Measurements from ENCODE around the gene ENKD1.

The ENKD1 gene

DNA sequence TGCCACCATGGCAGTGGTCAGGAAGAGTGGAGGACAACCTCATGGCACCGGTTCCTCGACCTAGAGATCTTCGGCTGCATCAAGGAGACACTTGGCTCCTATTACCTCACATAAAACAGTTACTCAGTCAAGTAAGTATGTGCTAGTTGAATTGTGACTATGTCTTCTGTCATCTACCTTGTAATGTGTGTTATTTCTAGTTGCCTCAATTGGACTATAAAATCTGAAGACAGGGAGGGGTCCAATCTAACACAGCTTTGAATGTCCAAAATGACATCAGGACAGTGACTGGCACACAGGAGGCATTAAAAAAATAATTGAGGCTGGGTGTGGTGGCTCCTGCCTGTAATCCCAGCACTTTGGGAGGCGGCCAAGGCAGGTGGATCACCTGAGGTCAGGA, 17.2 kb upstream of the ENKD1 start:
- in situ Hi-C loops (cut with MboI; ENCODE audit: low pct_unique_long_range_greater_than_20kb, low sequenced_read_pairs) = no loop called here
- no peak for DNase-seq

DNA sequence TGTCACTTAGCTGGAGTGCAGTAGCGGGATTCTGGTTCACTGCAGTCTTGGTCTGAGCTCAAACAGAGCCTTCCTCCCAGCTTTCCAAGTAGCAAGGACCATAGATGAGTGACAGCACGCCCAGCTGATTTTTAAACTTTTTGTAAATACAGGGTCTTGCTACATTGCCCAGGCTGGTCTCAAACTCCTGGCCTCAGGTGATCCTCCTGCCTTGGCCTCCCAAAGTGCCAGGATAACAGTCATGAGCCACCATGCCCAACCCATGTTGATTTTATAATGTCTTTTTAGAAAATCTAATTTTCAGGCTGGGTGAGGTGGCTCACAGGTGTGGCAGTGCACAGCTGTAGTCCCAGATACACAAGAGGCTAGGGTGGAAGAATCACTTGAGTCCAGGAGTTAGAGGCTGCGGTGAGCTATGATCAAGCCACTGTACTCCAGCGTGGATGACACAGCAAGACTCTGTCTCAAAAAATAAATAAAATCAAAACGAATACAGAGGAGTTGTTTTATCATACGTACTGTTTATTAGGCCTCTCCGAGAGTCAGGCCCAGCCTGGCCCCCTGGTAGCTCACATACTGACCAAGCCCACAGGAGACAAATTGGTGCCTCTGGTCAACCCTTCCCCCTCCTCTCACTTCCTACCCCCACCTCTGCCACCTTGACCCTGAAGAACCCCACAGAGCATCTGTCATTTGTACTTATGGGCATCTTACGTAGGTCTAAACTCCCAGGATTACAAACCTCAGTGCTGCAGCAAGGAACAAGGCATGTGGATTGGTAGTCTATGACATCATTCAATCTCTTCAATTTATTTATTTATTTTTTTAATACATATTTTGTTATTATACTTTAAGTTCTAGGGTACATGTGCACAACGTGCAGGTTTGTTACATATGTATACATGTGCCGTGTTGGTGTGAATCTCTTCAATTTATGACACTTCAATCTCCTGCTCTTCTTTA, 13.7 kb upstream of the ENKD1 start:
- no peak for DNase-seq
- in situ Hi-C loops (cut with MboI; ENCODE audit: low pct_unique_long_range_greater_than_20kb, low sequenced_read_pairs) = no loop called here

DNA sequence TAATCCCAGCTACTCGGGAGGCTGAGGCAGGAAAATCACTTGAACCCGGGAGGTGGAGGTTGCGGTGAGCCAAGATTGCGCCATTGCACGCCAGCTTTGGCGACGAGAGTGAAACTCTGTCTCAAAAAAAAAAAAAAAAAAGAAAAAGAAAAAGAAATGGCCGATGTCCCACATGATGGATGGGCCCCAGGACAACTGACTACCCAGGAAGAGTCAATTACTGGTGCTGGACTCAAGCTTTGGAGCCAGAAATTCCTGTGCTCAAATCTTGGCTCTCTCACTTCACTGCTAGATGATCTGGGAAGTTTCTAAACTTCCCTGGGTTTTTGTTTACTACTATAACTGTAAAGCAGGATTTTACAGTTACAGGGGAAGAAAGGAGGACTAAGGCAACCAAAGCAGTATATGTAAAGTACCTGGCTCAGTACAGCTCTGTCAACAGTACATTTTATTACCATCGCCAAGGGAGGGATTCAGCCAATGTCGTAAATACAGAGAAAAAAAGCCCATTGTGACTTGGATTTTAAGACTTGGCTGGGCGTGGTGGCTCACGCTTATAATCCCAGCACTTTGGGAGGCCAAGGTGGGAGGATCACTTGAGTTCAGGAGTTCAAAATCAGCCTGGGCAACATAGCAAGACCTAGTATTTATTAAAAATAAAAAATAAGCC, 11.9 kb upstream of the ENKD1 start:
- in situ Hi-C loops (cut with MboI; ENCODE audit: low pct_unique_long_range_greater_than_20kb, low sequenced_read_pairs) = no loop called here
- DNase-seq = no peak

DNA sequence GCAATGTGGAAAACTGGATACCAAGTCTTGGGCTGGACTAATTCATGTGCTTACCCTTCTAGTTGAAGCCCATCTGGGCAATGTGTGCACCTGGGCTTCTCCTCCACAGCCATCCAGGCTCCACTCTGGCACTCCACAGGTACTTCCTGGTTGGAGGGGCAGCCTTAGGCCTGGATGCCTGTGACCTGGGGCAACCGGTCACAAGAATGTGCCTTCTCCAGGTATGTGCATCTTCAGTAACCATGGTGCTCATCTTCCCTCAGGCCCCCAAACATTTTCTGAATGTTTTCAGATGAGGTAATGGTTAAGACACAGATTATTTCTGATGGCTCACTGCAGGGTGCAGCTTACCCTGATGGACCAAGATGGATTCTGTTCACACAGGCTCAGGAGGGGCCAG, 11.2 kb upstream of the ENKD1 start:
- DNase-seq = no peak
- in situ Hi-C loops (cut with MboI; ENCODE audit: low pct_unique_long_range_greater_than_20kb, low sequenced_read_pairs) = no loop called here

DNA sequence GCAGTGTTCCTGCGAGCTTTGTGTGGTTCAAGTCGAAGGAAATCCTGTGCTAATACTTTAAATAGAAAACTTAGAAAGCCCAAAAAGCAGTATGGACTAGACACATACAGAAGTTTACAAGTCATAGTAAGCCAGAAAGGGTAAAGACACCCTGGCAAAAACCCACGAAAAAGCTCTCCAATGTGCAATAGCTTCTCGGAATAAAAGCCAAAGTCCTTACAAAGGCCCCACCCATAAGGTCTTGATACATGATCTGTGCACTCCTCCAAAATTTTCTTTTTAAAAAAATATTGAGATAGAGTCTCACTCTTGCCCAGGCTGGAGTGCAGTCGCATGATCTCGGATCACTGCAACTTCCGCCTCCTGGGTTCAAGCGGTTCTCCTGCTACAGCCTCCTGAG, 10.4 kb upstream of the ENKD1 start:
- in situ Hi-C loops (cut with MboI; ENCODE audit: low pct_unique_long_range_greater_than_20kb, low sequenced_read_pairs) = no loop called here
- no peak for DNase-seq

DNA sequence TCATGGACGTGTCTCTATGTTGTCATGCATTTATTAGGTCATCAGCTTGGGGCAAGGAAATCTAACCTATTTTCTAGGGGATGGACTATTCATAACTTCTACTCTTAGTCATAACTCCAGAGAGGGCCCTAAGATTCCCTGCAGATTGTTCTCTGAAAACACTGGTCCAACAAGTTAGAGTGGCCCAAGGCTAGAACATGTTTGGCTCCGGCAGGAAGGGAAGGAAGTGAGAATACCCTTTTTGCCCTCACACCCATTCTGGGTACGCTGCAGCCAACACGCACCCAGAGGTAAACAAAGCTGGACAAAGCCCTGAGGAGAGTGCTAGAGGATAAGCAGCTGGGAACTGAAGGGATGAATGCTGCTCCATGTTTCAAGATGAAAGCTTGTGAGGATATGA, 10.0 kb upstream of the ENKD1 start:
- no peak for DNase-seq
- in situ Hi-C loops (cut with MboI; ENCODE audit: low pct_unique_long_range_greater_than_20kb, low sequenced_read_pairs) = no loop called here

DNA sequence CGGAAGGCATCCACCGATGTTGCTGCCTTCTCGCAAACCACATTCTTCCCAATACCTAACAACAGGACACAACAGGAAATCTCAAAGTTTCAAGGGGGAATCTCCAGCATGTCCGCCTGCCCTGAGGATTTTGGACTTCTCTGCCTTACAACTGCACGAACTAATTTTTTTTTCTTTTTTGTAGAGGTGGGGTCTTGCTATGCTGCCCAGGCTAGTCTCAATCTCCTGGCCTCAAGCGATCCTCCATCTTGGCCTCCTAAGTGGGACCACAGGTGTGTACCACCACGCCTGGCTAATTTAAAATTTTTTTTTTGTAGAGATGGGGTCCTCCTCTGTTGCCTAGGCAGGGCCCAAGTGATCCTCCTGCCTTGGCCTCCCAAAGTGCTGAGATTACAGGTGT, 9.4 kb upstream of the ENKD1 start:
- no peak for DNase-seq
- in situ Hi-C loops (cut with MboI; ENCODE audit: low pct_unique_long_range_greater_than_20kb, low sequenced_read_pairs) = no loop called here

DNA sequence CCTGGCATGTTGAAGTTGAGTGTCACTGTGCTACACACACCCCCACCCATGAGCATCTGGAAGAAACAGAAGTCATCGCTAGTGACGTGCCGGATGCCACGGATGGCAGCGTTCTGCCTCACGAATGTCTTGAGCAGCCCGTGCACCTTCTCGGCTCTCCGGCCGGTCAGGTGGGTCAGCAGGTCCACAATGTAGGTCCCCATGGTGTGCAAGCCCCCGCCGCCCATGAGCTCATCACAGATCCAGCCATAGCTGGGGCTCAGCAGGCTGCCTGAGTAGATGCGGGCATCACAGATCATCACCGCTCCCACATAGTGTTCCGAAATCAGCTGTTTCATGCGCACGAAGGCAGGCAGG, 9.0 kb upstream of the ENKD1 start:
- in situ Hi-C loops (cut with MboI; ENCODE audit: low pct_unique_long_range_greater_than_20kb, low sequenced_read_pairs) = no loop called here
- DNase-seq = no peak

DNA sequence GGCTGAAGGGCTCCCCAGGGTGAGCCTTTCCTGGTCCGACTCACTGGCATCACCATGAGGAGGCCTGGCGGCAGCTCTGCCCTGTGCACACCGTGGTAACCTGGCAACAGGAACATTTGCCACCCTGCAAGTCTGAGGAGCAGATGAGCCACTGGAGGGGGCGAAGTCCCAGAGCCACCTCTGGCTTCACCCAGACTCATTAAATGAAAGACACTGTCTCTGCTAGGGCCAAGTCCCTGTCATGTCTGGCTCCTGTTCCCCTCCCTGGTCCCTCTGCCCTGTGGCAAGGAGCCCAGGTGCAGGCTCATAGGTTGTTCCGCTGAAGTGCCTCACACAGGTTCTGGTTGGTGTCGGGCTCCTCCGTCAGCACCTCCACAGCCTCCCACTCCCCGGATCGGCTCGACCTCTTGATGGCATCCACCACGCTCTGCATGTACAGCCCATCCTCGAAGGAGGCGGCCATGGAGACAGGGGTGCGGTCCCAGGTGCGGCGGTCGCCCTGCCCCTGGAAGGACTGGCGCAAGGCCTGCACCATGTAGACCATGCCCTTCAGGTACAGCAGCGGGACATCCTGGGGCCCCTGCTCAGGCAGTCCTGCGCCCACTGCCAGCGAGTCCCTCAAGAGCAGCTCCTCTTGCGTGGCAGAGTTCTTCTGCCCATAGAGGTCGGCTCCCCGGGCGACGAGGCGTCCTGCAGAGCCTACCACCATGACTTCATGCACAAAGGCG, 8.5 kb upstream of the ENKD1 start:
- DNase-seq = no peak
- in situ Hi-C loops (cut with MboI; ENCODE audit: low pct_unique_long_range_greater_than_20kb, low sequenced_read_pairs) = no loop called here

DNA sequence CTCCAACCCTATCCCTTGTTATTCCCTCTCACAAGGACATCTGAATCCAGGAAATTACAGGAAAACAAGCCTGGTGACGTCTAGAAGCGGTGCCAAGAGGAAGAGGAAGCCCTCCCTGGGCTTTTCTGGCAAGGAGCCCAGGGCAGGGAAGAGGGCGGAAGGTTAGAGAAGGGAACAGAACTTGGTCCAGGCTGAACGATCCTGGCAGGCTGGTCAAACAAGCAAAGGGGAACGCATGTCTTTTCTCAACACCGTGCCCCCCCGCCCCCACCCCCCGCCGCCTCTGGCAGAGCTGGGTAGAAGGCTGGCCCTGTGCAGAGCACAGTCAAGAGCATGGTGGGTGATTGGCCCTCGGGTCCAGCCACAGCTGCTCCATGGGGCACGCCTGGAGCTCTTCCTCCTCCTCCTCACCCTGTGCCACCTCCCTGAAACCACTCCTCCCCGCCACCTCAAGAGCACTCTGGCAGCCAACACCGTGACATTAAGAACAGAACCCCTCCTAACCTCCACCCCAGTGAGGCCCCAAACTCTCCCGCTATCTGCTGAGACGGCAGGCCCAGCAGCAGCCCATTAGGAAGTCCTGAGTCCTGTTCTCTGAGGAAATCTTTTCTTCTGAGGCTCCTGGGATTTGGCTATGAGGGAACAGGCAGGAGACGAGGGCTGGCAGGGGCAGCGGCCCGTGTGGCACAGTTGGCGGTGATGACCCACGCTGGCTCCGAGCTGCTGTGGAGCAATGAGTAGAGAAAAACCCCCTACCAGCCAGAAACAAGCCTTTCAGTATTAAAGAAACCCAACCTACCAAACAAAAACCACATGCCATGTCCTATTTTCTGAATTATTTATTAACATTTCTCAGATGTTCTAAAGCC, 7.4 kb upstream of the ENKD1 start:
- in situ Hi-C loops (cut with MboI; ENCODE audit: low pct_unique_long_range_greater_than_20kb, low sequenced_read_pairs) = no loop called here
- peak; percentile 67 for DNase-seq

DNA sequence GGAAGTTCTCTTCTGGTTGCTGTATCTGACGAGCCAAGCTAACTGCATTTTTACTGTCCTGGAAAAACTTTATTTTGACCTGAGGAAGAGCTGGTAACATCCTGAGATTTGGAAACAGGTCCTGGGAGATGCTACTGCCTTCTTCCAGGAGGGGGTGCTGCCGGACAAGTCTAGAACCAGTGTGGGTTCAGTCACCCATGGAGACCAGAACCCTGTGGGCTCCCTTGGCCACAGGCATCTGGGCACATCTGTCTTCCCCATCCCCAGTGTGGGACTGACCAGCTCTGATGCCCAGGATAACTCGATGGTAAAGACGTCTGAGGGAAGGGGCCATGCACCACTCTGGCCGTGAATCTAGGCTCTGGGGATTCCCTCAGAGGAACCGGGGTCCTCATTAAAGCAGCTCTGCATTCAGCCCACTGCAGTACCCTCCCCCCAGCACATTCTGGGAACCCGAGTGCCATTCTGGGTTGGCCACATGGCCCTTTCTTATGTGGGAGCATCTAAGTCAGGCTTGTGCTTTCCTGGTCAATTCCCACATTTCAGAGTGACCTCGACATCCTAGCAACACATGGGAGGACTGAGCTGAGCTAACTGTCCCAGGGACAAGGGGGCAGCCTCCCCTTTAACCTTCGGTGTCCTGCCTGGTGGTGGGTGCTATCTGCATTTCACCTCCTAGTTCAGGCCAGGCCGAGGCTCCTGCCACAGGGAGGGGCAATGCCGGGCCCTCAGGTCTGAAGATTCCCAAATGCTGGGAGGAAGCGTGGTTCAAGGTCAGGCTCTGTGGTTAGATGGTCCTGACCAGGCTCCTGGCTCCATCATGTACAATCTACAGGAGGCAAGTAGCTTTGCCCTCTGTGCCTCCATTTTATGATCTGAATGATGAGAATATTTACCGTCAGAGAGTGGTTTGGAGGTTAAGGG, 6.5 kb upstream of the ENKD1 start:
- in situ Hi-C loops (cut with MboI; ENCODE audit: low pct_unique_long_range_greater_than_20kb, low sequenced_read_pairs) = no loop called here
- peak; percentile 73 for DNase-seq

DNA sequence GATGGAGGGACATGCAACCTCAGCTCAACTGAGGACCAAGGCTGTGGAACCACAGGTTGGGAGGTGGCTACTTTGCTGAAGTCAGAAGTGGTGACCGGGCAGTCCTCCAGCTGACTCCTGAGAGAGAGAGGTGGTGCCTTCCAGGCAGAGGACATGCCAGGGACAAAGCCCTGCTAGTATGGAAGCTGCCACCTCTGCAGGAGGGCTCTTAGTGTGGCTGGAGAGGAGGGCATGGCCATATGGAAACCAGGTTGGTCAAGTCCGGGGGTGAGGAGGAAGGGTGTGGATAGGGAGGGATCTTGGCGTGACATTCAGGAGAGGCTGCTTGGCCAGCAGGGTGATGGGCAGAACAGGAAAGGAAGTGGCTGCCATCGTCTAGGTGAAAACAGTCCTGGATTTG, 5.8 kb upstream of the ENKD1 start:
- in situ Hi-C loops (cut with MboI; ENCODE audit: low pct_unique_long_range_greater_than_20kb, low sequenced_read_pairs) = no loop called here
- no peak for DNase-seq

DNA sequence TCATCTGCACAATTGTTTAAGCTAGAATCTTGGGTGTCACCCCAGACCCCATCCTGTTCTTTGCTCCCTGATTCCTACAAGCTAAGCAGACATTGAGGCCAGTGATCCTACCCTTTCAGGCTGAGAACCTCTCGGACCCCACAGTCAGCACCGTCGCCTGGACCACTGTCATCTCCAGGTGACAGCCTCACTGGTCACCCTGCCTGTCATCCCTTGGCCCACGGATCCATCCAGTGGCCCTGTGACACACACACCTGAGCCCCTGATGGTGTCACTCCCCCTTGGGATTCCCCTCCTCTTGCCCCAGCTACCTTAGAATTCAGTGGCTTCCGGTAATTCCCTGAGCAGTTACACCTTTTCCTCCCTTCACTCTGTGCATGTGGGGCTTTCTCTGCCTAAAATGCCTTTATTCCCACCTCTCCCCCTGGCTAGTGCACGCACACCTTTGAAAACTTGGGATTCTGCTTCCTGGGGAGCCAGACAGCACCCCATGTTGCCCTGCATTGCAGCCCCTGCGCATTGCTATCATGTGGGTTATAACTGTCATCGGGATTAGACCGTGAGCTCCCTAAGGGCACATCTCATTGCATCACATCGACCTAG, 3.0 kb upstream of the ENKD1 start:
- DNase-seq = no peak
- in situ Hi-C loops (cut with MboI; ENCODE audit: low pct_unique_long_range_greater_than_20kb, low sequenced_read_pairs) = no loop called here

DNA sequence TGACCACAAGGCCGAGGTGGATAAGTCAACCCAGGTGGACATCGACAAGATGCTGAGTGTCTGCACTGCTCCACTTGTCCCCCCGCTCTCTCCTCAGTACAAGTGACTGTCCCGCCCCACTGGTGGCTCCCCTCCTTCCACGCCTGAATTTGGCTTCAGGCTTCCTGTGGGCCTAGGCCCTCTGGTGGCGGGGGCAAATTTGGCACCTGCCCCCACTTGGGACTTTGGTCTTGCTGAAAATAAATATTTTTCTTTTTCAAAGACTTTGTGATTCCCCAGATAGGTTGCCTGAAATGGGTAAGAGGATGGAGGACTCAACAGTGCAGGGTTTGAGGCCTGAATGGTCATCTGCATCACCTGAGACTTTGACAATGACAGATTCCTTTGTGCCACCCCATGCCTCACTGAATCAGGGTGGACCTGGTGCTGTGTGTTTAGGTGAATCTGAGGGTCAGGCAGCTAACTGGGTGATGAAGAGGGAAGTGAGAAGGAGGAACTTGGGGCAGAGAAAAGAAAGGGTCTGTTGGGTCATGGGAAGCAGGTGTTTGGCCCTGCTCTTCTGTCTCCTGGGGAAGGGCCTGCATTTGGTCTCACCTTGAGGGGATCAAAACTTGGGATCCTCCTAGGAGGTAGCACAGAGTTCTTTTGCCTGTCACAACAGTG, 2.1 kb upstream of the ENKD1 start:
- no peak for DNase-seq
- in situ Hi-C loops (cut with MboI; ENCODE audit: low pct_unique_long_range_greater_than_20kb, low sequenced_read_pairs) = no loop called here

DNA sequence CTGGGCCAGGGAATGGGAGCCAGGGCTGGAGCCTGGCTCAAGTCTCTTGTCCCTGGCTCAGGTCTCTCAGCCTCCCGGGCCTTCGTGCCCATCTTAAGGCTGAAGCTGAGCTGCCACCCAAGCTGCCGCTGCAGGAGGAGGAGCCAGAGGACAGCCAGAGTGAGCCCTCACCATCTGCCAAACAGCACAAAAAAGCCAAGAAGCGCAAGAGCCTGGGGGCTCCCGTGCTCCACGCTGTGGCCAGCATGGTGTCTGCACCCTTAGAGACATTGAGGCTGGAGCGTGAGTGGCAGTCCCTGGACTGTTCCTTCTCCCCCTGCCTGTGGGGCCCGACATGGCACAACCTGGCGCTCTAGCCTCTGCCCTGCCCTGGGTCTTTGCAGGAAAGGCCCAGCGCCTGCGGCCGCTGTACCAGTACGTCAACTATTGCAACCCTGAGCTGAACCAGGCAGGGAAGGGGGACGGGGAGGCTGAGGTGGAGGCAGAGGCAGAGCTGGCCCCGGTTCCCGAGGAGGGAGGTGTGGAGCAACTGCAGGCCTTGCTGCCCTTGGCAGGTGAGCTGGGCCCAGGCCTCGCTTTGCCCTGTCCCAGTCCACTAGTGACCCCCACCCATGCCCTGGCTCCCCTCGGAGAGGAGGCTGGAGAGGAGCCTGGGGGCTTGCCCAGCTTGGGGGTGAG, 1.4 kb upstream of the ENKD1 start:
- peak; percentile 96 for DNase-seq
- in situ Hi-C loops (cut with MboI; ENCODE audit: low pct_unique_long_range_greater_than_20kb, low sequenced_read_pairs) = no loop called here

DNA sequence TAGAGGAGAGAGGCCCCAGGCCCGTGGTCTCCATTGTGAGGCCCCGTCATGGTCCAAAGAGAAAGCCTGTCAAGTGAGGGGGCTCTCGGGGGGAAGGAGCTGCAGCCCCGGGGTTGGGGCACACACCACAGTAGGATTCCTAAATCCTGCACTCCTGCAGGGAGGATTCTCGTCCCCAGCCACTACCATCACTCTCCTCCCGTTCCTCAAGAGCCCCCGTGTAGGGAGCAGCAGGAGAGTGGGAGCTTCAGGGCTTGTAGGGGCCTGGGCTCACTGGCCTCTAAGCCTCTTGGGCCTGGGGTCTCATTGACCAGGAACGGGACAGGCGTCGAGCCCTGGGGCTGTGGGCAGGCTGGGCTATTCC, 885 bp upstream of the ENKD1 start:
- in situ Hi-C loops (cut with MboI; ENCODE audit: low pct_unique_long_range_greater_than_20kb, low sequenced_read_pairs) = no loop called here
- no peak for DNase-seq

DNA sequence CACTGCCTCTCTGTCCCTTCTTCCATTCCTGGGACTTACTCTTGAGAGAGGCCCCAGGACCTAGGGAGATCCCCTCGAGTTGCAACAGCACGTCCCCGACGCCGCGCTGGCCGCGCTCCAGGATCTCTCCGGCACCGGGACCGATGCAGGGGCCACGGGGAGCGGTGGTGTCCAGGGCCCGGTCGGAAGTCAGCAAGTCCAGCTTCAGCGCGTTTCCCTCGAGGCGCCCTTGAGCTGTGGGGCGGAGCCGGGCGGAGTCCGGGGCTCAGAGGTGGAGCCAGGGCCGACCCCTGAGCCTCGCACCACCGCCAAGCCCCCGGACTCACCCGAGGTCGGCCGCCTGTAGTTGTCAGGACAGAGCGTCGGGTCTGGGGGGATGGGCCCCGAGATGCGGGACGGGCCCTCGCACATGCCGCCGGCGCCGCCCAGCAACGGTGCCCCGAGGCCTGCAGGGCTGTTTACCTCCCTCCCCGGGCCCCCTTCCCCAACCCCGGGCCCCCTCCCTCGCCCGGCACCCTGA, 458 bp downstream of the ENKD1 start:
- peak; percentile 38 for DNase-seq

More for the DNA sequence above, 458 bp downstream of the ENKD1 start:
- in situ Hi-C loops (cut with MboI; ENCODE audit: low pct_unique_long_range_greater_than_20kb, low sequenced_read_pairs) = no loop called here

Data from KBM-7 (cell line).